HL-60 (cell line): ENCODE data around the gene NDUFS3.

Experiments used
- GABPA ChIP-seq: IDR thresholded peaks from 2 replicates; pipeline ENCODE4 v1.6.1; 2012; ENCODE audit warnings: low read depth
- POLR2AphosphoS5 ChIP-seq: IDR thresholded peaks from 2 replicates; pipeline ENCODE4 v1.6.1; 2012; ENCODE audit warnings: low read depth
- REST ChIP-seq: IDR thresholded peaks from 2 replicates; pipeline ENCODE4 v1.6.1; 2012; ENCODE audit warnings: low read depth; ENCODE audit not compliant: insufficient replicate concordance
- SPI1 ChIP-seq: IDR thresholded peaks from 2 replicates; pipeline ENCODE4 v1.6.1; 2012; ENCODE audit warnings: low read depth, mild to moderate bottlenecking, borderline replicate concordance
- TF ChIP-seq, protein P1 (sequence below): IDR thresholded peaks from one replicate; pipeline ENCODE4 v1.5.1; 2011; ENCODE audit warnings: low read length, control low read depth, inconsistent platforms; ENCODE audit not compliant: insufficient read depth

GRCh38 chr11:47566149-47566698 lies 12.7 kb upstream of the NDUFS3 start:
- TF ChIP-seq, protein P1, sequence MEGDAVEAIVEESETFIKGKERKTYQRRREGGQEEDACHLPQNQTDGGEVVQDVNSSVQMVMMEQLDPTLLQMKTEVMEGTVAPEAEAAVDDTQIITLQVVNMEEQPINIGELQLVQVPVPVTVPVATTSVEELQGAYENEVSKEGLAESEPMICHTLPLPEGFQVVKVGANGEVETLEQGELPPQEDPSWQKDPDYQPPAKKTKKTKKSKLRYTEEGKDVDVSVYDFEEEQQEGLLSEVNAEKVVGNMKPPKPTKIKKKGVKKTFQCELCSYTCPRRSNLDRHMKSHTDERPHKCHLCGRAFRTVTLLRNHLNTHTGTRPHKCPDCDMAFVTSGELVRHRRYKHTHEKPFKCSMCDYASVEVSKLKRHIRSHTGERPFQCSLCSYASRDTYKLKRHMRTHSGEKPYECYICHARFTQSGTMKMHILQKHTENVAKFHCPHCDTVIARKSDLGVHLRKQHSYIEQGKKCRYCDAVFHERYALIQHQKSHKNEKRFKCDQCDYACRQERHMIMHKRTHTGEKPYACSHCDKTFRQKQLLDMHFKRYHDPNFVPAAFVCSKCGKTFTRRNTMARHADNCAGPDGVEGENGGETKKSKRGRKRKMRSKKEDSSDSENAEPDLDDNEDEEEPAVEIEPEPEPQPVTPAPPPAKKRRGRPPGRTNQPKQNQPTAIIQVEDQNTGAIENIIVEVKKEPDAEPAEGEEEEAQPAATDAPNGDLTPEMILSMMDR, result no peak
- TF ChIP-seq POLR2AphosphoS5 (no peak), REST (no peak), GABPA (no peak), SPI1 (no peak)
